Large intestine (tissue), 3 donors: ENCODE measurements around the gene PRKCB. TPM values are rescaled to one million over a fixed set of nuclear protein-coding genes. Genes with fewer than 3 reads are reported as not detected.
"Not testable (repeated sequence)": the region's sequence is repeated elsewhere in the genome, so short reads cannot be mapped to it uniquely, and the experiment has no call there.

Experiments
- DNase-seq, 2 donors: peaks; one replicate each; pipeline versions ENCODE4 v3.0.0 to v3.0.0-alpha.2; 2013
- H3K27ac ChIP-seq: one replicate; pipeline ENCODE4 v1.5.1; 2013; ENCODE audit warnings: low read length
- H3K27me3 ChIP-seq: 2 replicates; pipeline ENCODE4 v1.6.1; 2013; ENCODE audit warnings: low read length; ENCODE audit not compliant: control insufficient read depth, insufficient read depth
- H3K36me3 ChIP-seq: 2 replicates; pipeline ENCODE4 v1.6.1; 2013; ENCODE audit warnings: low read length; ENCODE audit not compliant: control insufficient read depth, insufficient read depth
- H3K4me1 ChIP-seq: one replicate; pipeline ENCODE4 v1.6.1; 2013; ENCODE audit warnings: low read length; ENCODE audit not compliant: control insufficient read depth, insufficient read depth
- H3K4me3 ChIP-seq: one replicate; pipeline ENCODE4 v1.5.1; 2013; ENCODE audit warnings: low read length
- H3K9me3 ChIP-seq: one replicate; pipeline ENCODE4 v1.6.1; 2013; ENCODE audit warnings: mild to moderate bottlenecking, low read depth, low read length, moderate library complexity; ENCODE audit not compliant: control insufficient read depth
- whole genome bisulfite sequencing: methylation state at CpG from one replicate; pipeline ENCODE4 v1.1.5; 2013; ENCODE audit warnings: low lambda C conversion rate; ENCODE audit not compliant: insufficient coverage; 5-methylcytosine and 5-hydroxymethylcytosine counted together
- polyA plus RNA-seq: library from polyadenylated mRNA; unstranded; fragments of 120-200 nt; gene quantifications from one replicate; pipeline ENCODE4 v1.2.1, GENCODE V29; 2013

Gene PRKCB
- polyA plus RNA-seq, 1 donor = 3.1 TPM

DNA sequence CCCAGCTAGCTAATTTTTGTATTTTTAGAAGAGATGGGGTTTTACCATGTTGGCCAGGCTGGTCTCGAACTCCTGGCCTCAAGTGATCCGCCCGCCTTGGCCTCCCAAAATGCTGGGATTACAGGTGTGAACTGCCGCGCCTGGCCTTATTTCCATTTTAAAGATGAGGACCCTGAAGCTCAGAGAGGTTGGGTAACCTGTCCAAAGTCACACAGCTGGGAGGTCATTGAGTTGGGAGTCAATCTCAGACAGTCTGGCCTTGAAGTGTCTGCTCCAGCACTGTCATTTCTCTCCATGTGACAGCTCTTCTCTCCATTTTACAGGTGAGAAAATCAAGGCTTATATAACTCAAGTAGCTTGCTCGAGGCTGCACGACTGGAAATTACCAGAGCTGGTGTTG lies 179.2 kb downstream of the PRKCB start:
- not testable (repeated sequence) for H3K9me3 ChIP-seq, H3K4me3 ChIP-seq, DNase-seq, H3K4me1 ChIP-seq, H3K36me3 ChIP-seq, H3K27ac ChIP-seq, H3K27me3 ChIP-seq
- WGBS = no CpG with 5 or more reads among the region's 7 CpGs

DNA sequence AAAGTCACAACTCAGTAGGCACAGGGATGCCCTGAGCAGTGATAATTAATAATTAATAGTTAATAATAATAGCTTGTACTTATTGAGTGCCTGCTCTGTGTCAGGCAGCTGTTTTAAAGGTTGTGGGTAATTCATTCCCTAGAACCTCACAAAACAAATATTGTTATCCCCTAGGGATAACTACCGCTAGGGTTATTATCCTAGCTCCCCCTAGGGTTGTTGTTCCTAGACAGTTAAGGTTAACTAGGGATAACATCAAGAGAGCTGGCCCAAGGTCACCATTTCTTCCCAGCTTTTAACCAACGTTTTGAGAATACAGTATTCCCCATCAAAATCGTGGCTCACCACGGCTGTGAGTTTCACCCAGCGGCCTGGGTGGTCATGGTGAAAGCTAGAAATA lies 180.1 kb downstream of the PRKCB start:
- H3K27ac ChIP-seq = no peak overlapping the region
- no peaks in the 10 kb centered on the region for H3K27me3 ChIP-seq
- no peak for DNase-seq
- WGBS = 80% methylated on average over 1 of the region's 5 CpGs
- no peaks in the 10 kb centered on the region for H3K9me3 ChIP-seq
- H3K36me3 ChIP-seq = no peaks in the 10 kb centered on the region
- H3K4me1 ChIP-seq = no peaks in the 10 kb centered on the region
- no peak overlapping the region for H3K4me3 ChIP-seq

DNA sequence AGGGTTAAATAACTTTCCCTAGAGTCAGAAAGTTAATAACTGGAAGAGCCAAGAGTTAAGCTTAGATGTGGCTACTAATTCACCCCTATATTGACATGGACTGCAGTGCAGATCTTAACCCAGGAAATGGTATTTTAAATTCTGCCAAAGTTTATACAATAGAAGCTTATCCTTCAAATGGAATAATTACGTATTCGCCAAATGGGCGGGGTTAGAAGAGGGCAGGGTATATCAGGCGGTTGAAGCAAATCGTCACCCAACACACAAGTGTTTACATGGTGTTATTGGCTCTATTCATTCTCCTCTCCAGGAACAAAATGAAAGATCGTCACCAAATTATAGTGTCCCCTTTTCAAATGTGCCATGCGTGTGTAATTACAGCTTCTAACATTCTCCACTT lies 182.7 kb downstream of the PRKCB start:
- H3K27ac ChIP-seq = no peak overlapping the region
- no peak for DNase-seq
- no peak overlapping the region for H3K4me3 ChIP-seq
- H3K27me3 ChIP-seq = no peaks in the 10 kb centered on the region
- H3K36me3 ChIP-seq = no peaks in the 10 kb centered on the region
- no peaks in the 10 kb centered on the region for H3K9me3 ChIP-seq
- WGBS = no CpG with 5 or more reads among the region's 7 CpGs
- H3K4me1 ChIP-seq = no peaks in the 10 kb centered on the region

DNA sequence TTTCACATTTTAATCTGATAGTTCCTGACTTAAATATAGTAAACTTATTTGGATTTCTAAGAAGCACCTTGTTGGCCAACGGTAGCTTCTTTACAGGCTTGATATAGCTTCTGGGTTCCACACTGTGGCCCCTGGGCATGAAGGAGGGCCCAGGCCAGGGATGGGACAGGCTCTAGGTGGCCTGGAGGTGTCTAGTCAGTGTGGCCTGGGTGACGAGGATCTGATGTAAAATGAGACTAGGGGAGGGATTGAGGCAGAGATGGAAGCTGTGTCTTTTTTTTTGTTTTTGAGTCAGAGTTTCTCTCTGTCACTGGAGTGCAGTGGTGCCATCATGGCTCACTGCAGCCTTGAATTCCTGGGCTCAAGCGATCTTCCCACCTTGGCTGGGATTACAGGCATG lies 187.0 kb downstream of the PRKCB start:
- WGBS = no CpG with 5 or more reads among the region's 3 CpGs
- no peak for DNase-seq
- H3K4me1 ChIP-seq = no peaks in the 10 kb centered on the region
- peaks cover 6% of the 10 kb centered on the region for H3K27me3 ChIP-seq
- H3K9me3 ChIP-seq = no peaks in the 10 kb centered on the region
- H3K27ac ChIP-seq = no peak overlapping the region
- H3K36me3 ChIP-seq = no peaks in the 10 kb centered on the region
- H3K4me3 ChIP-seq = no peak overlapping the region

DNA sequence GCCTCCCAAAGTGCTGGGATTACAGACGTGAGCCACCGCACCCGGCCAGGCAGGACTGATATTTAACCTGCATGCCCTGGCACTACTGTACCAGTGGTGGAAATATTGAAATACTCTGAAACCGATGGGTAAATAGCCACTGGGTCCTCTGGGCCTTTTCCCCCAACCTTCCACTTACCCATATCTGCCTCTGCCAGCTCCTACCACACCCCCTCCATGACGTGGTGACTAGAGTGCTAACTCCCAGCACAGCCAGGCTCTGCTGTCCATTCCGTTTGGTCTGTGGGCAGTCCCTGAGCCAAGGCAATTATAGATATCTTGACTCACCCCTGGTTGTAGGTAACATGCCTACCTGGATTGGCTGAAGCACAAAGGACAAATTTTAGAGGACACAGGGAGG lies 187.8 kb downstream of the PRKCB start:
- Histone ChIP-seq H3K27me3 (peaks cover 6% of the 10 kb centered on the region), H3K27ac (no peak overlapping the region), H3K36me3 (no peaks in the 10 kb centered on the region), H3K4me3 (no peak overlapping the region), H3K9me3 (no peaks in the 10 kb centered on the region), H3K4me1 (no peaks in the 10 kb centered on the region)
- no CpG with 5 or more reads among the region's 6 CpGs for WGBS
- no peak for DNase-seq

DNA sequence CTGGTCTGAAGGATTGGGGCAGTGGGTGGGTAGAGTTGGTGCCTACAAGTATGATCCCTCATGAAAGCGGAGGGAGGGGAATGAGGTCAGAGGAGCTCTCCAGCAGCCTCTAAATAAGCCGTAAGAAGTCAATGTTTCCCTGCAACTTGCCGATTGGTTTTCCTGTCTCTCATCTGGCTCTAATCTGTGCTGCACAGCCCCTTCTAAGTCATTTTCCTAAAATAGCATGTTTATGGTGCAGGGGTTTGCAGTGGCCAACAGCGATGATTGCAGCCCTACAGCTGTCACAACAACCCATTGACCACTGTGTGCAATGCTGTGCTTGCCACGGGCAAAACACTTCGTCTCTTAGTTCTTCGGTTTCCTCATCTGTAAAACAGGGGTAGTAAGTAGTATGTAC lies 189.2 kb downstream of the PRKCB start:
- no peaks in the 10 kb centered on the region for H3K36me3 ChIP-seq
- H3K9me3 ChIP-seq = no peaks in the 10 kb centered on the region
- no peaks in the 10 kb centered on the region for H3K4me1 ChIP-seq
- no CpG with 5 or more reads among the region's 7 CpGs for WGBS
- H3K27ac ChIP-seq = no peak overlapping the region
- no peak for DNase-seq
- peaks cover 6% of the 10 kb centered on the region for H3K27me3 ChIP-seq
- no peak overlapping the region for H3K4me3 ChIP-seq

DNA sequence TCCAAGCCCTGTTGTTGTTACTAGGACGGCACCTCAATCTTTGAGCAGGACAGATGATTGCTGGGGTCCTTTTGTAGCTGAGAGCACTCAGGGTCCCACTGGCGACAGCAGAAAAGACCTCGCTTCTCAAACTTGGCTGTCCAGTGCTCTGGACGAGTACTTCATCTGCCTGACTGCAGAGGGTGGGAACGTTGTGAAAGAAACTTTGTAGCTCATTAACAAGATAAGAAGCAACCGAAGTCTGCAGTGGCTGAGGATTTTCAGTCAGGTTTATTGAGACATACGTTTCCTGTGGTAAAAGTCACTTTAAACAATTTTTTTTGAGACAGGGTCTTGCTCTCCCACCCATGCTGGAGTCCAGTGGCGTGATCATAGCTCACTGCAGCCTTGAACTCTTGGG lies 191.7 kb downstream of the PRKCB start:
- no CpG with 5 or more reads among the region's 8 CpGs for WGBS
- H3K4me3 ChIP-seq = no peak overlapping the region
- peaks cover 6% of the 10 kb centered on the region for H3K27me3 ChIP-seq
- H3K36me3 ChIP-seq = no peaks in the 10 kb centered on the region
- no peaks in the 10 kb centered on the region for H3K9me3 ChIP-seq
- no peaks in the 10 kb centered on the region for H3K4me1 ChIP-seq
- peak in 1 of 2 donors; percentile 33 for DNase-seq
- no peak overlapping the region for H3K27ac ChIP-seq

DNA sequence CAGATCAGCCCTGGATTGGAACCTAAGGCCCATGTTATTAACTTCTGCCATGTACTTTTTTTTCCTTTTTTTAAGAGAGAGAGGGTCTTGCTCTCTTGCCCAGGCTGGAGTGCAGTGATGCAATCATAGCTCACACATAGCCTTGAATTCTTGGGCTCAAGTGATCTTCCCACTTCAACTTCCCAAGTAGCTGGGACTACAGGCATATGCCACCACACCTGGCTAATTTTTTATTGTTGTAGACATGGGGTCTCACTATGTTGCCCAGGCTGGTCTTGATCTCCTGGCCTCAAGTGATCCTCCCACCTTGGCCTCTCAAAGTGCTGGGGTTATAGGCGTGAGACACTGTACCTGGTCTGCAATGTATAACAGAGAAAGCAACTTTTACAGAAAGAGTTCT lies 194.1 kb downstream of the PRKCB start:
- H3K27me3 ChIP-seq, H3K36me3 ChIP-seq, H3K4me3 ChIP-seq, H3K4me1 ChIP-seq, DNase-seq, H3K27ac ChIP-seq, H3K9me3 ChIP-seq: not testable (repeated sequence)
- no CpG with 5 or more reads among the region's 1 CpG for WGBS

DNA sequence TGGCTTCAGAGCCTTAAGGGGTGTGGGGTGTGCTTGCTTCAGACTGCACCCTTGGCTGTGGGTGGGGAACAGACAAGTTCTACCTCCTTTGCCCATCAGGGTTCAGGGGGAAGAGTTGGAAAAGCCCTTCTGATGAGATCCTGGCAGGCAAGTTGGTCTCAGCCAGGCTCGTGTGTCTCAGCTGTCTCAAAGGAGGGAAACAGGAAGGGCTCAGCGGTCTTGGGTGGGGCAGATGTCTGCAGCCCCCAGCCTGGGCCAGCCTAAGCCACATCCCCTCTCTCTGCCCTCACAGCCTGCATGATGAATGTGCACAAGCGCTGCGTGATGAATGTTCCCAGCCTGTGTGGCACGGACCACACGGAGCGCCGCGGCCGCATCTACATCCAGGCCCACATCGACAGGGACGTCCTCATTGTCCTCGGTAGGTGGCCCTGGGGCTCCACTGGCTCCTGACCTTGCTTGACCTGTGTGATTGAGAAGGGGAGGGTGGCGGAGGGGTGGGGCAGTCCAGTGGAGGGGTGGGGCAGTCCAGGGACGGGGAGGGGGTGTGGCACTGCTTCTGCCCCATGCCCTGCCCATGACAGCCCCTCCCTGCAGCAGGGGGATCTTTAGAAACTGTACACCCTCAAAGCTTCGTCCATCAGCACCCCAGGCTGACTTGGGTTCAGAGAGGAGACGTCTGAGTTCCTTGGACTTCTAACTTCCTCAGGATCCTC lies 199.5 kb downstream of the PRKCB start:
- no peak overlapping the region for H3K27ac ChIP-seq
- H3K36me3 ChIP-seq = no peaks in the 10 kb centered on the region
- no peak for DNase-seq
- H3K9me3 ChIP-seq = no peaks in the 10 kb centered on the region
- H3K4me3 ChIP-seq = no peak overlapping the region
- no peaks in the 10 kb centered on the region for H3K27me3 ChIP-seq
- no peaks in the 10 kb centered on the region for H3K4me1 ChIP-seq
- no CpG with 5 or more reads among the region's 17 CpGs for WGBS

DNA sequence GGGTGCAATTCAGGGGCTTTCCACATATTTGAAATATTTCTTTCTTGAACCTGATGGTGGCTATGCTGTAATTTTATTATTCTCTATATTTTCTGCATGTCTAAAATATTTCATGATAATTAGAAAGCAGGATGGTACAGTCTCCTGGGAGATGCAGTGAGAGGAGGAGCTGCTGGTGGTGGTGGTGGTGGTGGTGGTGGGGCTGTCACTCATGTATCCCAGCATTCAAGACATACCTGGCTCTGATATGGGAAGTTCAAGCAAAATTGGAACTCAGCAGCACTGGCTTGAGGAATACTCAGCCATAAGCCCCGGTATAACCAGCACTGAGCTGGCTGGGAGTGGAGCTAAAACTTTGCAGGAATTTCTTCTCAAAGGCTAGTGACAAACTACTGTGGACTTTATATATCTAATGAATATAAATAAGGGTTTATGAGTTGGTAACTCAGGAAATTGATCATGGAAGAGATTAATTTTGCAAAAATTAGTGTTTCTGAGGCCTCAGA lies 200.3 kb downstream of the PRKCB start:
- no peak overlapping the region for H3K4me3 ChIP-seq
- no peak for DNase-seq
- H3K9me3 ChIP-seq = no peaks in the 10 kb centered on the region
- H3K27ac ChIP-seq = no peak overlapping the region
- H3K36me3 ChIP-seq = no peaks in the 10 kb centered on the region
- no peaks in the 10 kb centered on the region for H3K27me3 ChIP-seq
- WGBS = no CpG with 5 or more reads among the region's 1 CpG
- no peaks in the 10 kb centered on the region for H3K4me1 ChIP-seq

DNA sequence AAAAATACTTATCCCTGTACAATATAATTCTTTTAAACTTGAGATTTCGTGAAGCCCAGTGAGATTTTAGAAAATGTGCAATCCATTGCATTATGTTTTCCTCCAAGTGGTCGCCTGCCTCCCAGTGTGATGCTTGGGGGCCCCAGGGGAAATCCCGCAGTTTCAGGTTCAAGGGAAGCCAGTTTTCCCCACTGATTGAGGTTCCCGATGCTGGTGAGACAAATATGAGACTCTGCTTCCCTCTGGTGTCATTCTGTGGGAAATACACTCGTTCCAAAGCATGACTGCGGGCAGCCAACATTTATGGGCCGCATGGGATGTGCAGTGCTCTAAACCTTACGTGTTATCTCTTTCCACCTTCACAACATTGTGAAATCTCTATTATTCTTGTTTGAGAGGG lies 200.8 kb downstream of the PRKCB start:
- no peaks in the 10 kb centered on the region for H3K9me3 ChIP-seq
- no peaks in the 10 kb centered on the region for H3K4me1 ChIP-seq
- H3K27ac ChIP-seq = no peak overlapping the region
- no peaks in the 10 kb centered on the region for H3K27me3 ChIP-seq
- WGBS = no CpG with 5 or more reads among the region's 8 CpGs
- DNase-seq = peak; percentile 23 to 46
- no peaks in the 10 kb centered on the region for H3K36me3 ChIP-seq
- H3K4me3 ChIP-seq = no peak overlapping the region
